Esophagus (tissue), 2 donors: ENCODE measurements around the gene RIPK3. TPM values are rescaled to one million over a fixed set of nuclear protein-coding genes. Genes with fewer than 3 reads are reported as not detected.
A peak's percentile ranks its signal among the peaks of the same experiment; 100 is the strongest.

Source experiments
- H3K27ac ChIP-seq, 2 donors: one replicate each; pipeline ENCODE4 v1.5.1; 2013; ENCODE audit warnings: low read depth in 2 of 2, mild to moderate bottlenecking in 2 of 2, inconsistent platforms in 1 of 2, low read length in 1 of 2, moderate library complexity in 1 of 2
- H3K27me3 ChIP-seq, 2 donors: one replicate each; pipeline ENCODE4 v1.6.1; 2013; ENCODE audit warnings: low read length in 2 of 2, control low read depth in 1 of 2, mild to moderate bottlenecking in 1 of 2; ENCODE audit not compliant: insufficient read depth in 2 of 2, control insufficient read depth in 1 of 2
- H3K36me3 ChIP-seq, 2 donors: one replicate each; pipeline ENCODE4 v1.6.1; 2013; ENCODE audit warnings: low read length in 1 of 2; ENCODE audit not compliant: control insufficient read depth in 2 of 2, insufficient read depth in 2 of 2
- H3K4me1 ChIP-seq, 2 donors: one replicate each; pipeline ENCODE4 v1.6.1; 2013; ENCODE audit warnings: low read length in 1 of 2; ENCODE audit not compliant: control insufficient read depth in 2 of 2, insufficient read depth in 2 of 2
- H3K4me3 ChIP-seq, 2 donors: one replicate each; pipeline ENCODE4 v1.5.1; 2013; ENCODE audit warnings: low read length in 2 of 2, mild to moderate bottlenecking in 2 of 2, low read depth in 1 of 2, moderate library complexity in 1 of 2
- H3K9me3 ChIP-seq, 2 donors: one replicate each; pipeline ENCODE4 v1.6.1; 2013; ENCODE audit warnings: mild to moderate bottlenecking in 2 of 2, low read depth in 1 of 2, low read length in 1 of 2, moderate library complexity in 1 of 2; ENCODE audit not compliant: control insufficient read depth in 2 of 2, insufficient read depth in 1 of 2
- WGBS, 2 donors: extraction: QIAGEN DNeasy Blood & Tissue Kit; methylation state at CpG; one replicate each; pipeline ENCODE4 v1.1.7; 2013; 5-methylcytosine and 5-hydroxymethylcytosine counted together
- polyA plus RNA-seq, 2 donors: library from polyadenylated mRNA; stranded (reverse); fragments of 200-250 nt; gene quantifications; one replicate each; pipeline ENCODE4 v1.2.3, GENCODE V29; 2013
- donor health status: healthy with polysubstance abuse.
- donor health status: Bipolar disorder and iron deficiency.

Gene RIPK3
- polyA plus RNA-seq, 2 donors, result 13.3 to 14.4 TPM

DNA sequence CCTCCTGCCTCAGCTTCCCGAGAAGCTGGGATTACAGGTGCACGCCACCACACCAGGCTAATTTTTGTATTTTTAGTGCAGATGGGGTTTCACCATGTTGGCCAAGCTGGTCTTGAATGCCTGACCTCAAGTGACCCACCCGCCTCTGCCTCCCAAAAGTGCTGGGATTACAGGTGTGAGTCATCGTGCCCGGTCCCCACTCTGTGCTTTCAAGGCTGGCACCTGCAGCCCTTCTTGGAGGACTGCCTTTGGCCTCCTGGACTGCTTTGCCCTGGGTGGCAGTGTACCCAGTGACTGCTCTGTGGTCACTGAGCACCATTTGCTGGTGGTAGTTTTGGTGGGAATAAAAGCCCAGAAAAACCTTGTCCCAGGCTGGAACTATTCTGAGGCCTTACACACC lies 52.8 kb downstream of the RIPK3 start:
- Histone ChIP-seq H3K27ac (peak overlapping the region; percentile 27 to 47), H3K4me1 (peaks cover 0 to 16% of the 10 kb centered on the region in 2 donors), H3K27me3 (no peaks in the 10 kb centered on the region), H3K36me3 (peaks cover 12 to 26% of the 10 kb centered on the region in 2 donors), H3K4me3 (no peak overlapping the region), H3K9me3 (no peaks in the 10 kb centered on the region)
- 85 to 89% methylated on average over 5 of the region's 5 CpGs for WGBS, 2 donors

Other genes with a start within 250 kb of the RIPK3 start
- gene PCK2, start 245.7 kb downstream of the RIPK3 start, polyA plus RNA-seq, result 10 to 100 TPM; 10.1 to 29.2 TPM
- 10 to 100 TPM; 21.5 to 41.6 TPM for gene DCAF11, start 225.2 kb downstream of the RIPK3 start, polyA plus RNA-seq
- 1 to 10 TPM in 1 of 2 donors, under 1 TPM in 1; 0.86 to 1.4 TPM for gene NRL, start 225.0 kb downstream of the RIPK3 start, polyA plus RNA-seq
- 1 to 10 TPM in 1 of 2 donors, under 1 TPM in 1; 0.60 to 1.1 TPM for gene FITM1, start 209.3 kb downstream of the RIPK3 start, polyA plus RNA-seq
- 100 to 1,000 TPM; 146 to 198 TPM for gene PSME1, start 203.8 kb downstream of the RIPK3 start, polyA plus RNA-seq
- 10 to 100 TPM; 24.5 to 26.6 TPM for gene EMC9, start 198.4 kb downstream of the RIPK3 start, polyA plus RNA-seq
- 100 to 1,000 TPM; 143 to 233 TPM for gene PSME2, start 193.4 kb downstream of the RIPK3 start, polyA plus RNA-seq
- 10 to 100 TPM; 27.4 to 70.6 TPM for gene RNF31, start 192.5 kb downstream of the RIPK3 start, polyA plus RNA-seq
- 10 to 100 TPM; 35.0 to 43.5 TPM for gene IRF9, start 178.7 kb downstream of the RIPK3 start, polyA plus RNA-seq
- 1 to 10 TPM; 3.9 to 10.0 TPM for gene REC8, start 167.9 kb downstream of the RIPK3 start, polyA plus RNA-seq
- gene IPO4, start 151.2 kb downstream of the RIPK3 start, polyA plus RNA-seq, result 10 to 100 TPM; 12.3 to 23.5 TPM
- gene TM9SF1, start 144.6 kb downstream of the RIPK3 start, polyA plus RNA-seq, result 10 to 100 TPM; 10.0 to 25.8 TPM
- gene TSSK4, start 134.3 kb downstream of the RIPK3 start, polyA plus RNA-seq, result under 1 TPM in 1 of 2 donors, not detected in 1; 0.10 TPM
- gene CHMP4A, start 126.5 kb downstream of the RIPK3 start, polyA plus RNA-seq, result 10 to 100 TPM; 37.0 to 65.7 TPM
- 10 to 100 TPM; 12.1 to 12.8 TPM for gene MDP1, start 123.9 kb downstream of the RIPK3 start, polyA plus RNA-seq
- gene NEDD8, start 107.6 kb downstream of the RIPK3 start, polyA plus RNA-seq, result 100 to 1,000 TPM; 116 to 220 TPM
- 10 to 100 TPM; 24.5 to 35.0 TPM for gene GMPR2, start 107.1 kb downstream of the RIPK3 start, polyA plus RNA-seq
- gene TINF2, start 97.4 kb downstream of the RIPK3 start, polyA plus RNA-seq, result 10 to 100 TPM; 49.2 to 49.8 TPM
- gene TGM1, start 76.8 kb downstream of the RIPK3 start, polyA plus RNA-seq, result 100 to 1,000 TPM; 609 to 890 TPM
- gene RABGGTA, start 68.4 kb downstream of the RIPK3 start, polyA plus RNA-seq, result 100 to 1,000 TPM; 117 to 135 TPM
- 10 to 100 TPM; 92.6 to 97.6 TPM for gene DHRS1, start 40.2 kb downstream of the RIPK3 start, polyA plus RNA-seq
- gene NOP9, start 40.1 kb downstream of the RIPK3 start, polyA plus RNA-seq, result 10 to 100 TPM in 1 of 2 donors, 1 to 10 TPM in 1; 9.3 to 10.8 TPM
- 10 to 100 TPM; 24.3 TPM for gene CIDEB, start 32.0 kb downstream of the RIPK3 start, polyA plus RNA-seq
- gene LTB4R2, start 29.9 kb downstream of the RIPK3 start, polyA plus RNA-seq, result 10 to 100 TPM; 11.6 to 30.4 TPM
- gene LTB4R, start 28.5 kb downstream of the RIPK3 start, polyA plus RNA-seq, result 10 to 100 TPM; 63.3 to 73.6 TPM
- 10 to 100 TPM; 10.2 to 23.3 TPM for gene ADCY4, start 4.9 kb downstream of the RIPK3 start, polyA plus RNA-seq
- gene NFATC4, start 28.2 kb upstream of the RIPK3 start, polyA plus RNA-seq, result 10 to 100 TPM; 20.9 to 25.6 TPM
- 1 to 10 TPM; 4.8 to 5.6 TPM for gene NYNRIN, start 59.0 kb upstream of the RIPK3 start, polyA plus RNA-seq
- gene CBLN3, start 89.7 kb upstream of the RIPK3 start, polyA plus RNA-seq, result under 1 TPM; 0.75 to 0.86 TPM
- gene KHNYN, start 90.0 kb upstream of the RIPK3 start, polyA plus RNA-seq, result 10 to 100 TPM; 20.8 to 24.4 TPM
- gene SDR39U1, start 102.8 kb upstream of the RIPK3 start, polyA plus RNA-seq, result 10 to 100 TPM; 38.1 to 39.8 TPM
- gene CMA1, start 168.3 kb upstream of the RIPK3 start, polyA plus RNA-seq, result under 1 TPM in 1 of 2 donors, not detected in 1; 0.35 TPM
- gene CTSG, start 236.3 kb upstream of the RIPK3 start, polyA plus RNA-seq, result 1 to 10 TPM in 1 of 2 donors, under 1 TPM in 1; 0.14 to 1.4 TPM